GM12878 (cell line): ENCODE results near the gene DNMT1. TPM values are rescaled to one million over a fixed set of nuclear protein-coding genes. Genes with fewer than 3 reads are reported as not detected.
"Not testable (repeated sequence)": the region's sequence is repeated elsewhere in the genome, so short reads cannot be mapped to it uniquely, and the experiment has no call there.

Source experiments
- ATAC-seq: fragments of 200-7000 bp; cut with Tn5 transposase; 3 replicates; pipeline ENCODE4 v1.9.1; 2020; ENCODE audit warnings: mild to moderate bottlenecking, moderate library complexity
- BruUV-seq: library from RNA; stranded (reverse); fragments of 400-500 nt; replicated peaks from 2 replicates; lab custom pipeline; 2021; lab: Mats Ljungman, UMichigan
- CTCF ChIA-PET: fragments of 300-600 bp; sonication (Branson Sonifier 250); formaldehyde crosslinking; extraction: SDS; loops from one replicate; lab custom pipeline; 2021; ENCODE audit warnings: inconsistent platforms; lab: Yijun Ruan, JAX
- POLR2A ChIA-PET: fragments of 350-600 bp; formaldehyde crosslinking; extraction: SDS; loops from one replicate; lab custom pipeline; 2021; ENCODE audit warnings: inconsistent platforms; lab: Charles Lee
- RAD21 ChIA-PET: fragments of 300-600 bp; sonication (Branson Sonifier 250); formaldehyde crosslinking; loops from one replicate; lab custom pipeline; 2023; ENCODE audit warnings: antibody characterized with exemption; ENCODE audit not compliant: unreplicated experiment; lab: Charles Lee
- SMC1A ChIA-PET: fragments of 300-600 bp; sonication (Branson Sonifier 250); formaldehyde crosslinking; loops from one replicate; lab custom pipeline; 2023; ENCODE audit not compliant: unreplicated experiment, uncharacterized antibody; lab: Charles Lee
- DNase-seq: peaks from one replicate; pipeline ENCODE4 v3.0.0-alpha.2; 2011; ENCODE audit warnings: low read depth, low spot score
- FAIRE-seq: peaks from 3 replicates; lab custom pipeline; 2011; peaks lifted over from hg19 to GRCh38; lab: Jason Lieb, UNC
- H2AFZ ChIP-seq: 2 replicates; pipeline ENCODE4 v1.6.0; 2011; ENCODE audit warnings: low read depth, low read length, control low read depth; ENCODE audit not compliant: control insufficient read depth
- H3K27ac ChIP-seq: 2 replicates; pipeline ENCODE4 v1.5.1; 2011; ENCODE audit warnings: control low read depth; ENCODE audit not compliant: control insufficient read depth, insufficient read depth
- H3K27me3 ChIP-seq, 2 experiments: replicated peaks in 1 of 2; 2 replicates each; pipeline versions ENCODE4 v1.6.0 to v1.6.1; 2011; ENCODE audit warnings: low read length in 1 of 2; ENCODE audit not compliant: control insufficient read depth in 2 of 2, insufficient read depth in 2 of 2
- H3K36me3 ChIP-seq, 2 experiments: 2 replicates each; pipeline ENCODE4 v1.5.1; 2011; ENCODE audit warnings: low read length in 1 of 2; ENCODE audit not compliant: control insufficient read depth in 2 of 2, insufficient read depth in 2 of 2
- H3K4me1 ChIP-seq: 2 replicates; pipeline ENCODE4 v1.6.1; 2011; ENCODE audit warnings: mild to moderate bottlenecking, low read length, moderate library complexity, mixed read lengths; ENCODE audit not compliant: control insufficient read depth, insufficient read depth
- H3K4me2 ChIP-seq: 2 replicates; pipeline ENCODE4 v1.6.0; 2011; ENCODE audit warnings: control low read depth; ENCODE audit not compliant: control insufficient read depth, insufficient read depth
- H3K4me3 ChIP-seq: fragments of 200-600 bp; sonication (generic); 2 replicates; pipeline ENCODE4 v1.5.1; 2016
- H3K79me2 ChIP-seq: 2 replicates; pipeline ENCODE4 v1.6.0; 2011; ENCODE audit warnings: low read length; ENCODE audit not compliant: control insufficient read depth, insufficient read depth
- H3K9ac ChIP-seq: 2 replicates; pipeline ENCODE4 v1.8.0; 2011; ENCODE audit warnings: low read length, control low read depth, mixed read lengths; ENCODE audit not compliant: control insufficient read depth, insufficient read depth
- H3K9me3 ChIP-seq: replicated peaks from 3 replicates; pipeline ENCODE4 v1.5.1; 2011; ENCODE audit warnings: mild to moderate bottlenecking, low read length; ENCODE audit not compliant: control insufficient read depth, insufficient read depth
- H4K20me1 ChIP-seq: 2 replicates; pipeline ENCODE4 v1.6.0; 2011; ENCODE audit not compliant: control insufficient read depth, insufficient read depth
- WGBS: methylation state at CpG from one replicate; pipeline ENCODE4 v1.1.6; 2016; ENCODE audit warnings: low lambda C conversion rate; ENCODE audit not compliant: insufficient replicate concordance, insufficient coverage; ENCODE audit errors: missing lambda C conversion rate; 5-methylcytosine and 5-hydroxymethylcytosine counted together
- in situ Hi-C: fragments of 300-500 bp; cut with MboI; formaldehyde crosslinking; loops from 9 replicates; pipeline ENCODE4 v1.14.3; 2018; ENCODE audit warnings: mixed read lengths
- intact Hi-C: fragments of 100-400 bp; cut with micrococcal nuclease; formaldehyde crosslinking; loops from one replicate; pipeline ENCODE4 v1.14.2; 2022; ENCODE audit not compliant: unreplicated experiment
- polyA plus RNA-seq, 11 experiments: library from polyadenylated mRNA; depleted of rRNA in 4 of 11; unstranded in 6 of 11; stranded (reverse) in 5 of 11; fragments of >200 nt; fragmentation: Nextera tagmentation in 4 of 11; fragmentation: Illumina TruSeq in 1 of 11; extraction: Ambion mirVana in 4 of 11; extraction: Trizol in 1 of 11; gene quantifications; 1 replicate in 1 of 11; 2 replicates in 10 of 11; pipeline versions ENCODE4 v1.2.1 to v1.2.3, GENCODE V29; 2011 to 2016; ENCODE audit warnings: inconsistent platforms in 2 of 11, missing spikeins in 2 of 11, low read depth in 1 of 11
- total RNA-seq, 4 experiments: library from RNA; depleted of rRNA in 3 of 4; stranded (reverse); fragments of >200 nt in 3 of 4; fragmentation: Illumina TruSeq in 1 of 4; extraction: Trizol in 1 of 4; gene quantifications; 2 replicates each; pipeline versions ENCODE4 v1.2.1 to v1.2.3, GENCODE V29; 2013 to 2021
- TF ChIP-seq, protein P1 (sequence below): fragments of 450-650 bp; IDR thresholded peaks from 2 replicates; pipeline ENCODE4 v1.6.1; 2017; ENCODE audit warnings: mild to moderate bottlenecking

The DNMT1 gene
- total and polyA plus RNA-seq, 10 of the 15 experiments (the other 5 are each of a cell fraction or from before 2014, with no cell fraction given): 70.0 to 290 (median 133) TPM

DNA sequence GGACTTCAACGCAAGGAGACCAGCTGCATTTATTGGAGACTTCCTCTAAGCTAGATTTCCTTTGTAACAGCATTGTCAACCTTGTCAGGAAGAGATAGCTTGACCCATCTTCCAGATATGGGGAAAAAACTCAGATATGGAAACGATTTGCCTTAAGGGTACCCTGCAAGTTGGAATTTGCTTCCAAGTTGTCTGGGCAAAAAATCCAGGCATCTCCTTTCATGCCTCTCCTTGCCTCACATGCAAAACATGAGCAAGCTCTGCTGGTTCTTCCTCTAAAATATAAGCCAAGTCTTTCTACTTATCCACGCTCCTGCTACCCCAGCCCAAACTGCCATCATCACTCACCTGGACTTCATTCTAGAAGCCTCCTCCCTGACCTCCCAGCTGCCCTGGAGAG, 6.4 kb upstream of the DNMT1 start (continued):
- TF ChIP-seq, protein P1, sequence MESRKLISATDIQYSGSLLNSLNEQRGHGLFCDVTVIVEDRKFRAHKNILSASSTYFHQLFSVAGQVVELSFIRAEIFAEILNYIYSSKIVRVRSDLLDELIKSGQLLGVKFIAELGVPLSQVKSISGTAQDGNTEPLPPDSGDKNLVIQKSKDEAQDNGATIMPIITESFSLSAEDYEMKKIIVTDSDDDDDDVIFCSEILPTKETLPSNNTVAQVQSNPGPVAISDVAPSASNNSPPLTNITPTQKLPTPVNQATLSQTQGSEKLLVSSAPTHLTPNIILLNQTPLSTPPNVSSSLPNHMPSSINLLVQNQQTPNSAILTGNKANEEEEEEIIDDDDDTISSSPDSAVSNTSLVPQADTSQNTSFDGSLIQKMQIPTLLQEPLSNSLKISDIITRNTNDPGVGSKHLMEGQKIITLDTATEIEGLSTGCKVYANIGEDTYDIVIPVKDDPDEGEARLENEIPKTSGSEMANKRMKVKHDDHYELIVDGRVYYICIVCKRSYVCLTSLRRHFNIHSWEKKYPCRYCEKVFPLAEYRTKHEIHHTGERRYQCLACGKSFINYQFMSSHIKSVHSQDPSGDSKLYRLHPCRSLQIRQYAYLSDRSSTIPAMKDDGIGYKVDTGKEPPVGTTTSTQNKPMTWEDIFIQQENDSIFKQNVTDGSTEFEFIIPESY: no peak

DNA sequence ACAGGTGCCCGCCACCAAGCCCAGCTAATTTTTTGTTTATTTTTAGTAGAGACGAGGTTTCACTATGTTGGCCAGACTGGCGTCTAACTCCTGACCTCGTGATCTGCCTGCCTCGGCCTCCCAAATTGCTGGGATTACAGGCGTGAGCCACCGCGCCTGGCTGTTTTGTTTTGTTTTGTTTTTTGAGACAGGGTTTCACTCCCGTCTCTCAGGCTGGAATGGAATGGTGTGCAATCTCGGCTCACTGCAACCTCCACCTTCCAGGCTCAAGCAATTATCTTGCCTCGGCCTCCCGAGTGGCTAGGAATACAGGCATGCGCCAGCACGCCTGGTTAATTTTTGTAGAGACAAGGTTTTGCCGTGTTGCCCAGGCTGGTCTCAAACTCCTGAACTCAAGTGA, 5.3 kb upstream of the DNMT1 start:
- peaks cover 24% of the 10 kb centered on the region for H3K4me1 ChIP-seq
- not testable (repeated sequence) for DNase-seq

More for the DNA sequence above, 5.3 kb upstream of the DNMT1 start:
- H3K36me3 ChIP-seq, BruUV-seq, H3K9me3 ChIP-seq, H3K4me3 ChIP-seq, H3K9ac ChIP-seq, FAIRE-seq, intact Hi-C loops, H3K27ac ChIP-seq, in situ Hi-C loops, CTCF ChIA-PET, ATAC-seq, H3K79me2 ChIP-seq, H2AFZ ChIP-seq, H3K27me3 ChIP-seq, H3K4me2 ChIP-seq, H4K20me1 ChIP-seq: not testable (repeated sequence)
- RAD21 ChIA-PET: interaction anchor here (1.0 kb wide), 1 partner anchor 50 kb away, joined by 4 read pairs; no protein-coding TSS in a partner anchor
- SMC1A ChIA-PET: interaction anchor here (0.9 to 1.3 kb wide), 3 partner anchors 10 to 20 kb away, joined by 3 to 5 read pairs (median 3); no protein-coding TSS in a partner anchor
- 85% methylated on average over 15 of the region's 15 CpGs for WGBS
- POLR2A ChIA-PET: interaction anchor here (0.6 to 1.1 kb wide), 2 partner anchors 43 to 50 kb away, joined by 3 to 4 read pairs; no protein-coding TSS in a partner anchor
